ENCODE measurements around the gene ADK.

The ADK gene

DNA sequence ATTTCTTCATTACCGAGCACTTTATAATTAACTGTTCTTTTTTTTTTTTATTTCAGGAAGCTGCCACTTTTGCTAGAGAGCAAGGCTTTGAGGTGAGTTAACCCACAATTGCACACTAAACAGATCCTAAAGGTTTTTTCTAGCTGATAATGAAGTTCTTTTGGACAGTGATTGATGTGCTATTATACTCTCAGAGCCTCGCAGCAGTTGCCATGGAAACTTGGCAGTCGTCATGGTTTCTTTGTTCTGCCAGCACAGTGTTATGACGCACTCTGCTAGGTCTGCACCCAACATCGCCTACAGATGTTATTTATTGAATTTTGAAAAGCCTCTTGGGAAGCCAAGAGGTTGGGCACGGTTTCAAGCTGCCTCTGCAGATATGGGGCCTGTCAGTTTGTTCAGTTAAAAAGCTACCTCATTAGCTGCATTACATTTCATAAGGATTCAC lies 438.2 kb downstream of the ADK start:
- no peak overlapping the region for H3K27ac ChIP-seq
- TF ChIP-seq CTCF (conservative IDR thresholded peaks at IDR 0.05) (no peak), ZFX (IDR thresholded peaks at IDR 0.05) (no peak)

DNA sequence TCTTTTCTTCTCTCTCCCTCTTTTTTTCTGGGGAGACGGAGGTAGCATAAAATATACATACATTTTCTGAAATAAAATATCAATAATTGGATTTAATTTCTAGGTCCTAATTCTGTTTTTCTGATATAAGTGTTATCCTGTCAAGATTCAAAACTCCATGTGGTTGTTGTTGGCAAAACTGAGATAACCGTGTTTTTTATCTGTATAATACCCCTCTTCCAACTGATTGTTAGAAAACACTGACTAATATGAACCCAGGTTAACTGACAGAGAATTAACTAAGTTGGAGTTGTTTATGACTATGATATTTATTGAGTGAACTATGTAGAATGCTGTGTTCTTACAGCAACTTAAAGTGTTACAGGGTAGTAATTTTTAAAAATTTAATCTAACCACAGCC lies 438.8 kb downstream of the ADK start:
- no peak for TF ChIP-seq CTCF (conservative IDR thresholded peaks at IDR 0.05)
- no peak overlapping the region for H3K27ac ChIP-seq

GRCh38 chr10:74593470-74593869 lies 442.4 kb downstream of the ADK start:
- no peak overlapping the region for H3K27ac ChIP-seq
- TF ChIP-seq CTCF (conservative IDR thresholded peaks at IDR 0.05) (no peak), ZFX (IDR thresholded peaks at IDR 0.05) (no peak)

DNA sequence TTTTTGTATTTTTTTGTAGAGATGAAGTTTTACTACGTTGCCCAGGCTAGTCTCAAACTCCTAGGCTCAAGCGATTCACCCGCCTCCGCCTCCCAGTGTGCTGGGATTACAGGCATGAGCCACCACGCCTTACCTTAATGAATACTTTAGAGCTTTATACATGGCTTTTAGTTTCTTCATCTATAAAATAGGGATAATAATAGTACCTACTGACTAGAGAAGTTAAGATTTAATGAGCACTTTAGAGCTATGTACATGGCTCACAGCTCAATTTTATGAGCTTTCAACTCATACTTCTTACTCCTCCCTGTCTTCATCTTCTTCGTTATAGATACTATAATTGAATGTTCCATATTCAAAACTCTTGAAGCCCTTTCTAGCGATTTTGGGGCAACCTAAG lies 445.7 kb downstream of the ADK start:
- TF ChIP-seq CTCF (conservative IDR thresholded peaks at IDR 0.05) (no peak), ZFX (IDR thresholded peaks at IDR 0.05) (no peak)
- H3K27ac ChIP-seq, result no peak overlapping the region

- TF ChIP-seq CTCF (conservative IDR thresholded peaks at IDR 0.05), result no peak
- no peak for TF ChIP-seq ZFX (IDR thresholded peaks at IDR 0.05)
- no peak overlapping the region for H3K27ac ChIP-seq
These were observed 448.0 kb downstream of the ADK start for GRCh38 chr10:74598891-74599566.

GRCh38 chr10:74599672-74600071 lies 448.7 kb downstream of the ADK start:
- TF ChIP-seq CTCF (conservative IDR thresholded peaks at IDR 0.05) (no peak), ZFX (IDR thresholded peaks at IDR 0.05) (no peak)

GRCh38 chr10:74600170-74600569 lies 449.1 kb downstream of the ADK start:
- TF ChIP-seq CTCF (conservative IDR thresholded peaks at IDR 0.05) (no peak), ZFX (IDR thresholded peaks at IDR 0.05) (no peak)
- no peak overlapping the region for H3K27ac ChIP-seq

More at GRCh38 chr10:74599672-74600071, 448.7 kb downstream of the ADK start:
- no peak overlapping the region for H3K27ac ChIP-seq
